Left kidney (tissue), 2 donors: Measurements from ENCODE around the gene SLC10A2. TPM values are rescaled to one million over a fixed set of nuclear protein-coding genes. Genes with fewer than 3 reads are reported as not detected.

Source experiments
- DNase-seq: peaks from one replicate; pipeline ENCODE4 v3.0.0-alpha.2; 2013
- polyA plus RNA-seq: library from polyadenylated mRNA; unstranded; fragments of 120-200 nt; gene quantifications from one replicate; pipeline ENCODE4 v1.2.1, GENCODE V29; 2013; ENCODE audit not compliant: insufficient read length

SLC10A2 gene
- polyA plus RNA-seq, 1 donor, result 0.73 TPM

- DNase-seq, result no peak
Measured at GRCh38 chr13:103055166-103055565, 11.1 kb downstream of the SLC10A2 start.

GRCh38 chr13:103046676-103047075 lies 19.5 kb downstream of the SLC10A2 start:
- DNase-seq, result no peak

GRCh38 chr13:103044056-103044455 lies 22.2 kb downstream of the SLC10A2 start:
- DNase-seq, result no peak

- no peak for DNase-seq
Measured at GRCh38 chr13:103040006-103040405, 26.2 kb downstream of the SLC10A2 start.

GRCh38 chr13:103039183-103039582 lies 27.0 kb downstream of the SLC10A2 start:
- DNase-seq, result peak; percentile 42

GRCh38 chr13:103036268-103036667 lies 29.9 kb downstream of the SLC10A2 start:
- no peak for DNase-seq

- DNase-seq, result no peak
Measured at GRCh38 chr13:103033999-103034398, 32.2 kb downstream of the SLC10A2 start.

- no peak for DNase-seq
Measured at GRCh38 chr13:103031332-103031873, 34.8 kb downstream of the SLC10A2 start.

GRCh38 chr13:103030776-103031175 lies 35.4 kb downstream of the SLC10A2 start:
- DNase-seq, result no peak

GRCh38 chr13:103029798-103030197 lies 36.4 kb downstream of the SLC10A2 start:
- DNase-seq, result no peak

GRCh38 chr13:103022336-103022735 lies 43.9 kb downstream of the SLC10A2 start:
- DNase-seq, result no peak

GRCh38 chr13:103018556-103018955 lies 47.7 kb downstream of the SLC10A2 start:
- no peak for DNase-seq

GRCh38 chr13:103012646-103013045 lies 53.6 kb downstream of the SLC10A2 start:
- no peak for DNase-seq

GRCh38 chr13:103009051-103009840 lies 57.0 kb downstream of the SLC10A2 start:
- no peak for DNase-seq

- DNase-seq, result no peak
Measured at GRCh38 chr13:103007427-103007762, 58.8 kb downstream of the SLC10A2 start.

GRCh38 chr13:103006641-103007426 lies 59.4 kb downstream of the SLC10A2 start:
- no peak for DNase-seq

GRCh38 chr13:103004661-103005345 lies 61.4 kb downstream of the SLC10A2 start:
- no peak for DNase-seq

GRCh38 chr13:103003631-103004030 lies 62.6 kb downstream of the SLC10A2 start:
- no peak for DNase-seq

- DNase-seq, result no peak
Measured at GRCh38 chr13:103002279-103002678, 63.9 kb downstream of the SLC10A2 start.

GRCh38 chr13:103000157-103000556 lies 66.1 kb downstream of the SLC10A2 start:
- no peak for DNase-seq

- DNase-seq, result no peak
Measured at GRCh38 chr13:102999499-102999898, 66.7 kb downstream of the SLC10A2 start.
